ENCODE measurements around the gene MEF2C. TPM values are rescaled to one million over a fixed set of nuclear protein-coding genes. Genes with fewer than 3 reads are reported as not detected.

The MEF2C gene
- total RNA-seq, 1 donor from 2014 or later = 122 TPM

DNA sequence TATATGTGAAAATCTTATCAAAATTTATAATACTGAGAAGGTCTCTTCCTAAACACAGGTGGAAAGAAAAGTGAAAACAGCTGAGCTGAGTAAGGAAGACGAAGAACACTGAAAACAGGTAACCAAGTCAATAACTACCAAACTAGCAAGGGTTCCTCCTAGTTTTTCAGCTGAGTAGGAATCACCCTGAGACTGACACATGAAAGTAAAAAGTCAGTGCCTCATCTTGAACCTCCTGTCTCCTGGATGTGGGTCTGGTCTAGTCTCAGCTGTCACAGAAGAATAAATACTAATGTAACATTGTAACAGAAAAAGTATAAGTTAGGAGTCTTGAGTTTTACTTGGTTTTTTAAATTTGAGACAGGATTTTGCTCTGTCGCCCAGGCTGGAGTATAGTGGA, 121.0 kb downstream of the MEF2C start:
- DNase-seq (ENCODE audit: low read depth in 2 of 2) = no peak

DNA sequence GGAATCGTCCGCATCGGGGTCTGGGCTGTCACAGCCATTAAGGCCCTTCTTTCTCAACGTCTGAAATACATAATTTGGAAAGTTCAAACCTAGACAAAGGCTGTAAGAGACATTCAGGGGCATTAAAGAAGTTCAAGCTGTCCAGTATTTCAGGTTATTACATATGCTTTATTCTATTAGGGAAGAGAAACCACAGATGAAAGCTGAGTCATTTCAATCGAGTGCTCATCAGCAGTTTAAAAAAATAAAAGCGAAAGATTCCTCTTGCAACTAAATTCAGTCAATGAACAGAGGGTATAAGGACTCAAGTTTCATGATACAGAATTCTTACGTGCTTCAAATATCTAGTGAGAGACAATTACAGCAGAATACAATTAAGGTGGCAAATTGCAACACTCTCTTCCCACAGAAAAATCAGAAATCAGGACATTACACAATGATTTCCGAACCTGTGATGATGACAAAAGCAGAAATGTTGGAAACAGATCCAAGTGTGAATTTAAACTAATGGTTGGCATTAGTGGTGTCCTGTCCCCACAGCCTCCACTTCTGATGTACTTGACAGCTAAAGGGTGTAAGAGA, 121.6 kb downstream of the MEF2C start:
- peak; percentile 9 to 77 for DNase-seq (ENCODE audit: low read depth in 2 of 2)

DNA sequence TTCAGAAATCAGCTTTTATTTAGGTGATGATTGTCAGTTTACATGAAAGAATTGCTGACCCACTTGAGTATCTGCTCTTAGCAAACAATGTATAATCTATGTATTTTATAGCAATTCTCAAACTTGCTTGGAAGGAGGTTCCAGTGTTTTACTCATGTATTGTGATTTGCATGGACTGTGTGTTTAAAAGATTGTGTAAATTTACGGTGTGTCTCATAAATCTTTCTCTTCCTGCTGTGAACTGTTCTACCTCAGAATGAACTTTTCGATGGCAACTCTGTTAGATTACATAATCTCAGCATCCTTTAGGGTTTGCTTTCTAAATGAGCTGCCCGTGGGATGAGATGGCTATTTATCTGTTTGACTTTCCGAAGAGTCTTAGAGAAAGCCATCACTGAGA, 122.5 kb downstream of the MEF2C start:
- DNase-seq (ENCODE audit: low read depth in 2 of 2) = no peak

DNA sequence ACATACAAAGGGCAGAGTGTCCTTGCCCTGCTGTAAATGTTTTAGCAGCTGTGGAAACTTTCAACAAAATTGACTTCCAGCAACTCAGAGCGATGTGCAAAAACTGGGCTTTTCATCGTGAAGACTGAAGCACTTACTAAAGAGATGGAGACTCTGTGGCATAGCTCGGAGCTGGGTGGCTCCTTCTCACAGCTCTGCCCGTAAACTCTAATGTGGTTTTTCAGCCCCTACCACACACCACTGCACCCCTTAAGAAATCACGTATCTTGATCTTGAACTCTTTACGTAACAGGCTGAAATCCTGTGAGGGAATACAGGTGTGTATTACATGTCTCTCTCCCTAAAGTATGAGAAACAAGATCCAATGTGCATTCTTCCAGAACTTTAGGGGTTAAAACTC, 124.4 kb downstream of the MEF2C start:
- DNase-seq (ENCODE audit: low read depth in 2 of 2) = no peak

- DNase-seq (ENCODE audit: low read depth in 2 of 2) = no peak
Observed at GRCh38 chr5:88758184-88758583, 124.8 kb downstream of the MEF2C start.

- no peak for DNase-seq (ENCODE audit: low read depth in 2 of 2)
Observed at GRCh38 chr5:88756953-88757352, 126.0 kb downstream of the MEF2C start.

DNA sequence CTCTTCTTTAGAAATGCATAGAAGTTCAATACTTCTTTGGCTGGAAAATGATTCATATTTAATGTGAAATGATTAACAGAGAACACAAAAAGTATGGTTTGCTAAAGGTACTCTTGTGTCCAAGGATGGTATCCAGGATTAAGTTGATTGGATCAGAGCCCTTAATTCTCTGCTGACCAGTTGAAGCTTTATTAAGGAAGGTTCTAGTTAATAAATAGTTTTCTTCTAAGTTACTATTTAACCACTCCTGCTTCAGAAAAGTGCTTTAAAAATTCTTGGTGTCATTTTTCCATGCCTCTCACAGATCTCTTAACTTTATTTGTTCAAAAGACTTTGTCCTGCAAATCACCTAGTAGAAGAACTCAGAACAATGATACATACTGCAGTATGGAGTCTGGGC, 134.3 kb downstream of the MEF2C start:
- DNase-seq (ENCODE audit: low read depth in 2 of 2) = no peak

GRCh38 chr5:88746438-88746882, 136.5 kb downstream of the MEF2C start:
- no peak for DNase-seq (ENCODE audit: low read depth in 2 of 2)

- no peak for DNase-seq (ENCODE audit: low read depth in 2 of 2)
Observed at GRCh38 chr5:88745093-88745696, 137.8 kb downstream of the MEF2C start.

- peak in 1 of 2 donors; percentile 29 for DNase-seq (ENCODE audit: low read depth in 2 of 2)
Observed at GRCh38 chr5:88743231-88743834, 139.7 kb downstream of the MEF2C start.

GRCh38 chr5:88741964-88742363, 141.0 kb downstream of the MEF2C start:
- DNase-seq (ENCODE audit: low read depth in 2 of 2) = no peak

- no peak for DNase-seq (ENCODE audit: low read depth in 2 of 2)
Observed at GRCh38 chr5:88740604-88741185, 142.3 kb downstream of the MEF2C start.

DNA sequence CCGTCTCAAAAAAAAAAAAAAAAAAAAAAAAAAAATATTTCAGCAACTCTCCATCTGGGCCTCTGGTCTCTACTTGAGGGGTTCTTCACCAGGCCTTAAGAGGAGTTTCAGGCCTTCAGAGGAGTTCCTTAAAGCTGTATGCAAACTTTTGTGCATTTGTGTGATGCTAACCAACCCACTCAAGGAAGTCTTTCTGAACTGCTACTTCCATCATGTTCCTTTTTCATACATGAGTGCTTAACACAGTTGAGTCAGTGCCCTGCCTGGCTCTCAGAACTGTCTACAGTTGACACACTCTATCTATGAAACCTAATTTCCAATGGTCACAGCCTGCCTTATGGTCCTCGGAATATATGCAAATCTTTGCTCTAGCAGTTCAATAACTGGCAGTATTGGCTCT, 146.5 kb downstream of the MEF2C start:
- no peak for DNase-seq (ENCODE audit: low read depth in 2 of 2)

- no peak for DNase-seq (ENCODE audit: low read depth in 2 of 2)
Observed at GRCh38 chr5:88734983-88735382, 148.0 kb downstream of the MEF2C start.

DNA sequence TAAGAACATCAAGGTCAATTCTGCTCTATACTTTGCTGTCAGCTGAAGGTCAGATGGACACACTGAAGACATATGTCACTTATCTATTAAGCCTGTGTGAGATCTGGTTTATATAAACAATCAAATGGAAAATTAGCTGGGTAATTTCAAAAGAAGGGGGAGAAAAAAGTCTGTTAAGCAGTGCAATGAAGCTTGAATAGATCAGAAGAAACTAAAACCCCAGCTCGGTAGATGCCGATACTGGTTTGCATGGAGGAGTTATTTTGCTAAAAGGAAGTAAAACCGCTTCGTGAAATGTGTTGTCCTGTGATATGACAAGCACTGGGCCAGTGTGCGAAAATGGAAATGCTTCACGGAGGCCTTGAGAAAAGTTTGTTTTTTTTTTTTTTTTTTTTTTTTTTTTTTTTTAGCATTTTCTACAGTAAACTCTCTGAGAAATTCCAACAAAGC, 148.8 kb downstream of the MEF2C start:
- DNase-seq (ENCODE audit: low read depth in 2 of 2) = peak; percentile 36 to 62

DNA sequence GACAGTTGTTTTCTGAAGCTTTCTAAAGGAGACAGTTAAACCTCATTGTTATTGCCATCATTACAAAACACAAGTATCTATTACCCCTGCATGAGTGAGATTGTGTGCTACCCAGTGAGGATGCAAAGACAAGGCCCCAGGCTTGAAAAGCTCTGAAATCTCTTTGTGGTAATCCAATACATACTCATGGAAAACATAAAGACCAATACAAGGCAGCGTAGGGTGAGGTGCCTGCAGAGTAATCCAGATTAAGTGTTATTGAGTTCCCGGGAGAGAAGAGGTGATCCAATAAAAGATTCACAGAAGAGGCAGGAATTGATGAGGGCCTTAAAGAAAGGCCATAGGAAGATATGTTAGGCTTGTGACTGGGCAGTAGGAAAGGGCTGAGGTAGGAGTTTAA, 150.1 kb downstream of the MEF2C start:
- no peak for DNase-seq (ENCODE audit: low read depth in 2 of 2)

DNA sequence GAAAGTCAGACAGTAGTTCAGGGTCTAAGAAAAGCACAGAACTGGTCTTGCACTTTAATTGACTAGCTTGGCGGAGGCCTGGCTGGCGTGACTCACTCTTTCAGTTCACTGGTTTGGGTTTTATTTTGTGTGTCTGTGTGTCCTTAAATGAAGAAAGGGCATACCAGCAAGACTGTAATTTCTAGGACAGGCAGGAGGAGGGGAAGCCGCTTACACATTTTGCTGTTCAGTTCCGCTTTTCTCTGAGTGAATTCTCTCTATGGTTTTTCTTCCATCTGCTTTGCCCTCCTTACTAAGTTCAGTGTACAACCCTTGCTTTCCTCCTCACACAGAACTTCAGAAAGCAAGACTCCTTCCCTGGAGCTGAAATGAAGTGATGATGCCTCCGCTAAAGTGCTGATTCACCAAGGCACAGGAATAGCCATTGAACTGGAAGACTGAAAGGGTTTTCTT, 150.8 kb downstream of the MEF2C start:
- DNase-seq (ENCODE audit: low read depth in 2 of 2) = no peak

DNA sequence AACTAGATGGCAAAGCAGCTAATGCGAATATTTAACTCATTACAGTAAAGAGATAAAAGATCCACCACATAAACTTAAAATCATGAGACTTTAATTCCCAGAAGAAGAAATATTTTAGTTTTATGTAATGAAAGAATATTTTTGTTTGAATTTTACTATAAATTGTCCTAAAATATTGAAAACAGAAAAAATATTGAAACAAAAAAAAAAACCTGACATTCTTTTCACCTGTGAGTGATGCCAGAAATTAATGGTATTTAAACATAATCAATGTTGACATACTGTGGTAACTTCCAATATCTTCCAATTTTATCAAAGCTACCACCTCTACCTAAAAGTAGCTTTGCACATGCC, 153.2 kb downstream of the MEF2C start:
- no peak for DNase-seq (ENCODE audit: low read depth in 2 of 2)

DNA sequence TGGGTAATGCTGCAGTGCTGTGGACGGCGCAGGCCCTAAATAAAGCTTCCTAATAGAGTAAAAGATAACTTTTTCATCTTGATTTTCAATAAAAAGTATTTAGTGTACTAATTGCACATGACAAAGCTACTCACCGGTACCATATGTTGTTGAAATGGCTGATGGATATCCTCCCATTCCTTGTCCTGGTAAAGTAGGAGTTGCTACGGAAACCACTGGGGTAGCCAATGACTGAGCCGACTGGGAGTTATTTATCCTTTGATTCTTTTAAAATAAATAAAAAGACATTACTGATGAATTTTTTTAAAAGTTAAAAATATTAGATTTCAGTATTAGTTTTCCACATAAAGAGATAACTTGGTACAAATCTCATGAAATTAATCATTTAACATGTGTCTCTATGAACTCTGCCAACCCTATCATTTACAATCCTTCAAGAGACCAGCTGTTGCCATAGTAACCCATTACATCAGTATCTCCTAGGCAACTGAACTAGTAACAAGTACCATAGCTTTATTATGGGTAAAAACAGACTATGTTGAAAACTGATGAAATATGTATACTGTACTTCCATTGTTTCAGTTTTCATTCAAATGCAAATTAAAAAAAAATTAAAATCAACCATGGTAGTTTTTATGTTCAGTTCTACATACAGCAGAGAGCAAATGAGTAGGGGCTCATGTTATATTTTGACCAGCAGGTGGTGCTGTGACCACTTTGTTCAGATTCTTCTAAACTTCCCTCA, 153.7 kb downstream of the MEF2C start:
- DNase-seq (ENCODE audit: low read depth in 2 of 2) = peak; percentile 83 to 91

- peak; percentile 40 to 60 for DNase-seq (ENCODE audit: low read depth in 2 of 2)
Observed at GRCh38 chr5:88727705-88728313, 155.2 kb downstream of the MEF2C start.

DNA sequence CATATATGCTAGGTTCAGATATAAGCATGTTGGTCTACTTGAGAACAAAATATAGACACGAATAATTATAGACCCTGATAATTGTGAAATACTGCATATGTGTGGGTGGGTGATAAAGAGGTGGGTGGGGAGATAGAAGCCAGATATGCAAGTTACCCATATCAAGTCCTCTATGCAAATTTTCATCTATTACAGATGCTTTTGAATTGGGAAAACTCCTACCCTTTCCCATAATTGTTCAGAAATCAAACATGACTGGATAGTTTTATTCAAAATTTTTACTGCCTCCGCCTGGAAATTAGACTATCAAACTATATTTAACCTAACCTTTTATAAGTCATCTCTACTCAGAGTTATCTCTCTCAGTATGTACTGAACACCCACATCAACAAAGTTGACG, 157.5 kb downstream of the MEF2C start:
- no peak for DNase-seq (ENCODE audit: low read depth in 2 of 2)

- peak; percentile 32 to 35 for DNase-seq (ENCODE audit: low read depth in 2 of 2)
Observed at GRCh38 chr5:88724201-88724600, 158.8 kb downstream of the MEF2C start.

Measured in lung microvascular endothelial cell (primary cell).